ENCODE measurements around the gene SLX4IP.

The SLX4IP gene

DNA sequence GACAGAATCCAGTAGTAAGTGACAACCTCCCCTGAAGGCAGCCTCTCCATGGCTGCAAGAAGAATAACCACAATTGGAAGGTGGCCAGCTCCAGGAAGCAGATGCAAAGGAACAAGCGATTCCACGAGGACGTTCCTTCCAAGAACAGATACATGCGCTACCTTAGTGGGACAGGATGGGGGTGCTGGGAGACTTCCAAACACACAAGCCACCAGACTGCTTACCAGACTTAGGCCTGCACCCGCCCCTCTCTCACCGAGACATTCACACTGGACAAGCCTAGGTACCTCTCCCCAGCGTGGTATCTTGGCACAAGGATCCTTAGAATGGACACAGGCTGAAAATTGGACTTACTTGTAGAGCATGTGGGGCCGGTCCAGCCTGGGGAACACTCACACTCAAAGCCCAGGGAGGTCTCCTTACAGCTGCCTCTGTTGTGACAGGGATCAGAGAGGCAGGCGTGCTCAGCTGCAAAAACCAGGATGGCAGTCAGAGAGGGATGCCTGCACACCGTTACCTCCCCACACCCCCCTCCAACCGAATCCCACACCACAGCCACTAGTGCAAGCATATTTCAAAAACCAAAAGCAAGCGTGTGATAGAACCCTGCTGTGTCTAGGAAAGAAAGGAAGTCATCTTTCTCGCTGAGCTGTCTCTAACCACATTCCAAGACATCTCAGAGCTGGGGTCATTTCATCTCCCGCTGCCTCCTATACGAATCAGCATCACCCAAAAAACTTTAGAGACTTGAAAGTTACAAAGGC lies 216.3 kb downstream of the SLX4IP start:
- no peak for DNase-seq (ENCODE audit: low read depth in 1 of 2, low spot score in 1 of 2)
- Histone ChIP-seq H3K4me3 (replicated peaks; ENCODE audit: insufficient read depth, low read length) (no peak overlapping the region), H3K27ac (replicated peaks) (no peak overlapping the region), H3K27me3 (ENCODE audit: insufficient read depth, poor library complexity, severe bottlenecking) (no peaks in the 10 kb centered on the region)
- TF ChIP-seq, protein P1, sequence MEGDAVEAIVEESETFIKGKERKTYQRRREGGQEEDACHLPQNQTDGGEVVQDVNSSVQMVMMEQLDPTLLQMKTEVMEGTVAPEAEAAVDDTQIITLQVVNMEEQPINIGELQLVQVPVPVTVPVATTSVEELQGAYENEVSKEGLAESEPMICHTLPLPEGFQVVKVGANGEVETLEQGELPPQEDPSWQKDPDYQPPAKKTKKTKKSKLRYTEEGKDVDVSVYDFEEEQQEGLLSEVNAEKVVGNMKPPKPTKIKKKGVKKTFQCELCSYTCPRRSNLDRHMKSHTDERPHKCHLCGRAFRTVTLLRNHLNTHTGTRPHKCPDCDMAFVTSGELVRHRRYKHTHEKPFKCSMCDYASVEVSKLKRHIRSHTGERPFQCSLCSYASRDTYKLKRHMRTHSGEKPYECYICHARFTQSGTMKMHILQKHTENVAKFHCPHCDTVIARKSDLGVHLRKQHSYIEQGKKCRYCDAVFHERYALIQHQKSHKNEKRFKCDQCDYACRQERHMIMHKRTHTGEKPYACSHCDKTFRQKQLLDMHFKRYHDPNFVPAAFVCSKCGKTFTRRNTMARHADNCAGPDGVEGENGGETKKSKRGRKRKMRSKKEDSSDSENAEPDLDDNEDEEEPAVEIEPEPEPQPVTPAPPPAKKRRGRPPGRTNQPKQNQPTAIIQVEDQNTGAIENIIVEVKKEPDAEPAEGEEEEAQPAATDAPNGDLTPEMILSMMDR (IDR thresholded peaks at IDR 0.05; ENCODE audit: insufficient read depth, low read length) = no peak
- 0 out of 2 replicates have a peak, but pooled peaks have one; percentile 17 for TF ChIP-seq POLR2AphosphoS5 (IDR thresholded peaks at IDR 0.05; ENCODE audit: low read depth)
- no peak for TF ChIP-seq GABPA (IDR thresholded peaks at IDR 0.05; ENCODE audit: low read depth)

DNA sequence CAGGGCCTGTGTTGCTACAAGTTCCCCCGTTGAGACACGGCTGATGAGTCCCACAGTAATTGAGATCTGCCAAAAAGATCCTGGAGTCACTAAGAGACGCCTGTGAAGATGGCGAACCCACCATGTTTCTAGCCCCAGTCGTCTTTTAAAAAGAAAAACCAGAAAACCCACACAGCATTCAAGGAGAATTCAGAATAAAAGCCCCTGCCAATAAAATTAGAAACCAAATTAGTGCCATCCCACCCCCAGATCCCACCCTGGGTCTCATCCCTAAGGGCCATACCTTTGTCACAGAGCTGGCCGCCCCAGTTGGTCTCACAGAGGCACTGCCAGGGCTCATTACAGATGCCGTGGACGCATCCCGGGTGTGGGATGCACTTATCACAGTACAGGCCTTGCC lies 217.1 kb downstream of the SLX4IP start:
- Histone ChIP-seq H3K4me3 (replicated peaks; ENCODE audit: insufficient read depth, low read length) (no peak overlapping the region), H3K27me3 (ENCODE audit: insufficient read depth, poor library complexity, severe bottlenecking) (no peaks in the 10 kb centered on the region), H3K27ac (replicated peaks) (no peak overlapping the region)
- DNase-seq (ENCODE audit: low read depth in 1 of 2, low spot score in 1 of 2) = no peak
- no peak for TF ChIP-seq SPI1 (IDR thresholded peaks at IDR 0.05; ENCODE audit: borderline replicate concordance, low read depth)
- TF ChIP-seq, protein P2, sequence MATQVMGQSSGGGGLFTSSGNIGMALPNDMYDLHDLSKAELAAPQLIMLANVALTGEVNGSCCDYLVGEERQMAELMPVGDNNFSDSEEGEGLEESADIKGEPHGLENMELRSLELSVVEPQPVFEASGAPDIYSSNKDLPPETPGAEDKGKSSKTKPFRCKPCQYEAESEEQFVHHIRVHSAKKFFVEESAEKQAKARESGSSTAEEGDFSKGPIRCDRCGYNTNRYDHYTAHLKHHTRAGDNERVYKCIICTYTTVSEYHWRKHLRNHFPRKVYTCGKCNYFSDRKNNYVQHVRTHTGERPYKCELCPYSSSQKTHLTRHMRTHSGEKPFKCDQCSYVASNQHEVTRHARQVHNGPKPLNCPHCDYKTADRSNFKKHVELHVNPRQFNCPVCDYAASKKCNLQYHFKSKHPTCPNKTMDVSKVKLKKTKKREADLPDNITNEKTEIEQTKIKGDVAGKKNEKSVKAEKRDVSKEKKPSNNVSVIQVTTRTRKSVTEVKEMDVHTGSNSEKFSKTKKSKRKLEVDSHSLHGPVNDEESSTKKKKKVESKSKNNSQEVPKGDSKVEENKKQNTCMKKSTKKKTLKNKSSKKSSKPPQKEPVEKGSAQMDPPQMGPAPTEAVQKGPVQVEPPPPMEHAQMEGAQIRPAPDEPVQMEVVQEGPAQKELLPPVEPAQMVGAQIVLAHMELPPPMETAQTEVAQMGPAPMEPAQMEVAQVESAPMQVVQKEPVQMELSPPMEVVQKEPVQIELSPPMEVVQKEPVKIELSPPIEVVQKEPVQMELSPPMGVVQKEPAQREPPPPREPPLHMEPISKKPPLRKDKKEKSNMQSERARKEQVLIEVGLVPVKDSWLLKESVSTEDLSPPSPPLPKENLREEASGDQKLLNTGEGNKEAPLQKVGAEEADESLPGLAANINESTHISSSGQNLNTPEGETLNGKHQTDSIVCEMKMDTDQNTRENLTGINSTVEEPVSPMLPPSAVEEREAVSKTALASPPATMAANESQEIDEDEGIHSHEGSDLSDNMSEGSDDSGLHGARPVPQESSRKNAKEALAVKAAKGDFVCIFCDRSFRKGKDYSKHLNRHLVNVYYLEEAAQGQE (IDR thresholded peaks at IDR 0.05; ENCODE audit: insufficient replicate concordance, low read depth) = no peak
- TF ChIP-seq, protein P1 (IDR thresholded peaks at IDR 0.05; ENCODE audit: insufficient read depth, low read length) = no peak
- no peak for TF ChIP-seq POLR2AphosphoS5 (IDR thresholded peaks at IDR 0.05; ENCODE audit: low read depth)
- TF ChIP-seq GABPA (IDR thresholded peaks at IDR 0.05; ENCODE audit: low read depth) = no peak

DNA sequence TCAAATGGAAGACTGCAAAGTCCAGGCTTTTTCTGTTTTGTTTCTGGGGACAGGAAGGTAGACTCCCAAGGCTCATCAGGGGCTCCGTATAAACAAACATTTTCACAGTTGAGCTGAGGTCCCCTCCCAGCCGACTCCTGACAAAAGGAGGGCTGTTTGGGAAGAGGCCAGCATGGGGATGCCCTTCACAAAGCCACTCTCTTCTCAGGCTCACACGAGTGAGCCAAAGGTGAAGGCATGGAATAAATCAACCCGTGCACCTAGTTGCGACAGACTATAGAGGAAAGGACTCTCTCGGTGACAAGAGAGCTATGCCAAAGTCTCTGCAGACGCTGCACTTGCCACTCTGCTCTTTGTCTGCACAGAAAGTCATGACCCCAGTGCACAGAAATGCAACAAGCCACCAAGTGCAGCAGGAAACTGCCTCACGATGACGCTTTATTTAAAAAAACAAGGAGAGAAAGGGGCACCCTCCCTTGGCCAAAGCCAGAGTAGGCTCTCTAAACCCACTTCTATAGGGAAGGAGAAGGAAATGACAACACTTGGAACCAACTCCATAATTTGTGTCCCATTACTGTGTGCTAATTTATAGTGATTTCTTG lies 217.7 kb downstream of the SLX4IP start:
- TF ChIP-seq POLR2AphosphoS5 (IDR thresholded peaks at IDR 0.05; ENCODE audit: low read depth) (0 out of 2 replicates have a peak, but pooled peaks have one; percentile 16), GABPA (IDR thresholded peaks at IDR 0.05; ENCODE audit: low read depth) (no peak)
- TF ChIP-seq, protein P1 (IDR thresholded peaks at IDR 0.05; ENCODE audit: insufficient read depth, low read length) = no peak
- H3K4me3 ChIP-seq (replicated peaks; ENCODE audit: insufficient read depth, low read length) = no peak overlapping the region
- DNase-seq (ENCODE audit: low read depth in 1 of 2, low spot score in 1 of 2) = no peak
- no peak overlapping the region for H3K27ac ChIP-seq (replicated peaks)
- no peaks in the 10 kb centered on the region for H3K27me3 ChIP-seq (ENCODE audit: insufficient read depth, poor library complexity, severe bottlenecking)

DNA sequence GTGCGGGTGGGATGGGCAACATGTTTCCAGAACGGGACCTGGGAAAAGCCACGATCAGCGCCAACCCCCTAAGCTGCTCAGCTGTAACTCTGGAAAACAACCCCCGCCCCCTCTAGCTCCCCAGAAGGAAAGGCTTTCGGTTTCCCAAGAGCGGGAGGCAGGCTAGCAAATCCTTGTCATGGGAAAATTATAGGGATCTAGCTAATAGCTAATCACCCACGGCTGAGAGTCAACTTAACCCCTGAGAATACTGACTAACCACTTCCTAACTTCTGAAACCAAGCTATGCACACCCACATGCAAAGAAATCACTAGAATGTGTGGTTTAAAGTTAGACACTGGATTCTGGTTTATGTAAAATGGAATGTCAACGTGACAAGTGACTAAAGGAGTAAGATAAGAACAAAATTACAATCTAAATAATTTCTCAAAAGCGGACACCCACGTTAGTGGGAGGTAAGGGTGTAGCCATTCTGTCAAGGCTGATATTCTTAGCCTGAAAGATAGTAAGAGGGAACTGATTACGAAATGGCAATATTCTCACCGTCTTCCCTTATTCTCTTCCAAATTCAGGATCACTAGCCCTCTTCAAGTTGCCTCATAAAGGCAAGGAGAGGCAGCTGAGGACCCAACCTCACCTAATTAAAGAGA lies 218.6 kb downstream of the SLX4IP start:
- no peaks in the 10 kb centered on the region for H3K27me3 ChIP-seq (ENCODE audit: insufficient read depth, poor library complexity, severe bottlenecking)
- no peak overlapping the region for H3K27ac ChIP-seq (replicated peaks)
- no peak for DNase-seq (ENCODE audit: low read depth in 1 of 2, low spot score in 1 of 2)

DNA sequence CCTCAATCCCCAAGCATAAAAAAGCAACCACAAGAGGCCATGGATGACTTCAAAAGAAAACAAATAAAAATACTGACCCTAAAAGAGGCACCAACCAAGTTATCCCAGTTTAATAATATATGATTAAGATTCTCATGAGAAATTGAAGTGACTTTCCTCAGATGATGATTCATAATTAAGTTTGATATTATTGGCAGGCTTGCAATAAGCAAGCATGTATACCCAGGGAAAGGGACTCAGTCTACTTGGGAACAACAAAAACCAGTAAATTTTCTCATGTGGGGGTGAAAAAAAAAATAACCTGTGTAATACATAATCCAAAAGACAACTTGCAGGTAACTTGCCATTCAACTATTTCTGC lies 219.1 kb downstream of the SLX4IP start:
- H3K27ac ChIP-seq (replicated peaks) = no peak overlapping the region

More for the DNA sequence above, 218.6 kb downstream of the SLX4IP start:
- no peak for TF ChIP-seq POLR2AphosphoS5 (IDR thresholded peaks at IDR 0.05; ENCODE audit: low read depth)
- H3K4me3 ChIP-seq (replicated peaks; ENCODE audit: insufficient read depth, low read length) = no peak overlapping the region

More for the DNA sequence above, 219.1 kb downstream of the SLX4IP start:
- Histone ChIP-seq H3K27me3 (ENCODE audit: insufficient read depth, poor library complexity, severe bottlenecking) (no peaks in the 10 kb centered on the region), H3K4me3 (replicated peaks; ENCODE audit: insufficient read depth, low read length) (no peak overlapping the region)
- TF ChIP-seq POLR2AphosphoS5 (IDR thresholded peaks at IDR 0.05; ENCODE audit: low read depth) (no peak), GABPA (IDR thresholded peaks at IDR 0.05; ENCODE audit: low read depth) (no peak), SPI1 (IDR thresholded peaks at IDR 0.05; ENCODE audit: borderline replicate concordance, low read depth) (no peak)
- TF ChIP-seq, protein P1 (IDR thresholded peaks at IDR 0.05; ENCODE audit: insufficient read depth, low read length) = no peak
- TF ChIP-seq, protein P2 (IDR thresholded peaks at IDR 0.05; ENCODE audit: insufficient replicate concordance, low read depth) = no peak
- DNase-seq (ENCODE audit: low read depth in 1 of 2, low spot score in 1 of 2) = no peak
